Lung (tissue), 12 donors: ENCODE results near the gene PYGM. TPM values are rescaled to one million over a fixed set of nuclear protein-coding genes. Genes with fewer than 3 reads are reported as not detected.

Source experiments
- ATAC-seq: fragments of 200-7000 bp; cut with Tn5 transposase; one replicate; pipeline ENCODE4 v1.9.1; 2020; ENCODE audit warnings: moderate number of reproducible peaks; ENCODE audit not compliant: insufficient read depth, low FRiP score
- DNase-seq, 3 donors: peaks; one replicate each; pipeline ENCODE4 v3.0.0-alpha.2; 2013 to 2017
- H3K27ac ChIP-seq, 2 donors: one replicate each; pipeline ENCODE4 v1.5.1; 2013; ENCODE audit warnings: mild to moderate bottlenecking in 2 of 2, moderate library complexity in 2 of 2, control low read depth in 1 of 2, inconsistent platforms in 1 of 2, low read depth in 1 of 2, low read length in 1 of 2
- H3K27me3 ChIP-seq, 3 donors: one replicate each; pipeline ENCODE4 v1.5.1; 2013; ENCODE audit warnings: low read length in 2 of 3; ENCODE audit not compliant: control insufficient read depth in 3 of 3, insufficient read depth in 3 of 3
- H3K36me3 ChIP-seq, 4 donors: one replicate each; pipeline ENCODE4 v1.5.1; 2013; ENCODE audit warnings: low read length in 4 of 4, mild to moderate bottlenecking in 1 of 4, moderate library complexity in 1 of 4; ENCODE audit not compliant: control insufficient read depth in 4 of 4, insufficient read depth in 4 of 4
- H3K4me1 ChIP-seq, 5 donors: one replicate each; pipeline ENCODE4 v1.5.1; 2013; ENCODE audit warnings: low read length in 5 of 5, mild to moderate bottlenecking in 2 of 5, moderate library complexity in 1 of 5; ENCODE audit not compliant: control insufficient read depth in 5 of 5, insufficient read depth in 5 of 5
- H3K4me3 ChIP-seq: one replicate; pipeline ENCODE4 v1.5.1; 2013; ENCODE audit warnings: mild to moderate bottlenecking, control low read depth, moderate library complexity
- H3K9ac ChIP-seq, 2 donors: one replicate each; pipeline ENCODE4 v1.5.1; 2013; ENCODE audit warnings: low read length in 2 of 2, control low read depth in 1 of 2; ENCODE audit not compliant: insufficient read depth in 1 of 2
- H3K9me3 ChIP-seq, 4 donors: one replicate each; pipeline ENCODE4 v1.5.1; 2013; ENCODE audit warnings: low read length in 3 of 4, mild to moderate bottlenecking in 1 of 4, moderate library complexity in 1 of 4; ENCODE audit not compliant: control insufficient read depth in 4 of 4, insufficient read depth in 3 of 4
- CTCF ChIP-seq: IDR thresholded peaks from 2 replicates; pipeline ENCODE4 v1.5.1; 2012; ENCODE audit warnings: mild to moderate bottlenecking; ENCODE audit errors: control extremely low read depth, extremely low read depth
- WGBS, 2 donors: extraction: QIAGEN DNeasy Blood & Tissue Kit; methylation state at CpG; one replicate each; pipeline ENCODE4 v1.1.7; 2013; 5-methylcytosine and 5-hydroxymethylcytosine counted together
- polyA plus RNA-seq, 2 donors: library from polyadenylated mRNA; stranded (reverse); fragments of 200-250 nt; gene quantifications; one replicate each; pipeline ENCODE4 v1.2.1, GENCODE V29; 2013
- total RNA-seq, 2 donors: library from RNA; depleted of rRNA in 1 of 2; stranded (reverse); fragments of >200 nt in 1 of 2; gene quantifications; one replicate each; pipeline ENCODE4 v1.2.1, GENCODE V29; 2014 to 2021
- donor health status: control.
- donor health status: control.
- donor health status: Bipolar disorder and iron deficiency.
- donor health status: healthy.
- donor health status: DM: yes; HTN: yes; CAD: no.

PYGM gene
- total and polyA plus RNA-seq, 4 donors: 1.2 to 3.8 (median 2.5) TPM

DNA sequence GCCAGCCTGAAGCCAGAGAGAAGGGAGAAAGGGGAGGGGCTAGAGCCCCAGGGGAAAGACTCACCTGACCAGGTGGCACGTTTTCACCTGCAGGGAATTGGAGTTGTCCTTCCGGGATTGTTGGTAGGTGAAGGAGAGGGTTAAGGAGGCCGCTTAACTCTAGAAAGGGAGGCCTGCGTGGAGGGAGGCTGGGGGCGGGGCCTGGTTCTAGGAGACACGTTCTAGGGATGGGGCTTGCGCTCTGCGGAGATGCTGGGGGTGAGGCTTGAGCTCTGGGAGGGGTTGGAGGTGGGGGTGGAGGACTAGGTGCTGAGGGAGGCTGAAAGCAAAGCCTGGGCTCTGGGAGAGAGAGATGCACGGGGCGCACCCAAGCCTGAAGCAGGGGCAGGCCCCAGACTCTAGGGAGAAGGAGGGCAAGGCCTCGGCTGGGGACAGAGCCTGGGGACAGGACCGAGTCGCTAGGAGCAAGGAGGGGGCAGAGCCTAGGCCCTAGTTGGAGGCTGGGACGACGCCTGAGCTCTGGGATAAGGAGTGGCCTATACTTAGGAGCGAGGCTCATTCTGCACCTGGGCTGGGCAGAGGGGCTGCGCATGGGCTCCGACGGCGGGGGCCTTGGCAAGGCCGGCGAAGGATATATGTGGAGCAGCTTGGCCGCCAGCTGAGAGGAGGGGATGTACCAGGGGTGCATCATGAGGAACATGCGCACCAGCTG lies 18.2 kb downstream of the PYGM start:
- peaks cover 0 to 8% (median 0%) of the 10 kb centered on the region in 4 donors for H3K36me3 ChIP-seq
- H3K27me3 ChIP-seq: peaks cover 0 to 58% (median 29%) of the 10 kb centered on the region in 3 donors
- peaks cover 0 to 31% (median 10%) of the 10 kb centered on the region in 5 donors for H3K4me1 ChIP-seq
- H3K9ac ChIP-seq: no peak overlapping the region
- WGBS, 2 donors: 61 to 75% methylated on average over 24 of the region's 24 CpGs
- H3K9me3 ChIP-seq: no peaks in the 10 kb centered on the region
- TF ChIP-seq CTCF: no peak
- DNase-seq (no peak), ATAC-seq (no peak)
- H3K4me3 ChIP-seq: no peak overlapping the region
- no peak overlapping the region for H3K27ac ChIP-seq

- Histone ChIP-seq H3K27me3 (peaks cover 0 to 49% (median 29%) of the 10 kb centered on the region in 3 donors), H3K9me3 (no peaks in the 10 kb centered on the region), H3K4me3 (no peak overlapping the region), H3K36me3 (peaks cover 0 to 14% (median 0%) of the 10 kb centered on the region in 4 donors), H3K9ac (no peak overlapping the region), H3K27ac (no peak overlapping the region), H3K4me1 (peaks cover 0 to 21% (median 10%) of the 10 kb centered on the region in 5 donors)
- DNase-seq: no peak
- WGBS, 2 donors: 89 to 95% methylated on average over 12 of the region's 12 CpGs
- ATAC-seq: no peak
- TF ChIP-seq CTCF: no peak
These were observed 19.9 kb downstream of the PYGM start for GRCh38 chr11:64739871-64740270.

DNA sequence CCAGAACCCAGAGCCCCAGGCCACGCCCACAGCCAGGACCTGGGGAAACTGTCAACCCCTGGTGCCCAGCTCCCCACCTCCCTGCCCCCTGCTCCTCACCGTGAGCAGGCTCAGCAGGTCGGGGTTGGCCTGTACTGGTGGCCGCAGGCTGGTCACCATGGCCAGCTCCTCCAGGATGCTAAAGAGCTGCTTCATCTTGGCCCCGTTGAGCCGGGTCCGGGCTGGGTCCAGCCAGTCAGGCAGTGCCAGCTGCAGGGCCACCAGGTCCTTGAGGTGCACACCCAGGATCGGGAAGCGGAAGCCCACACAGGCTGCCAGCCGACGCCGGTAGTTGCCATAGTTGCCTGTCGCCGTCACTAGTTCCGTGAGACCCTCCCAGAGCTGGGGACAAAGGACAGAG lies 23.1 kb downstream of the PYGM start:
- TF ChIP-seq CTCF: no peak
- no peak for DNase-seq
- WGBS, 2 donors: 94 to 97% methylated on average over 15 of the region's 15 CpGs

More for the DNA sequence above, 23.1 kb downstream of the PYGM start:
- Histone ChIP-seq H3K9ac (no peak overlapping the region), H3K9me3 (no peaks in the 10 kb centered on the region), H3K4me3 (no peak overlapping the region), H3K36me3 (peaks cover 0 to 18% (median 0%) of the 10 kb centered on the region in 4 donors), H3K27me3 (peaks cover 0 to 22% (median 18%) of the 10 kb centered on the region in 3 donors), H3K4me1 (no peaks in the 10 kb centered on the region), H3K27ac (no peak overlapping the region)
- ATAC-seq: no peak
